ENCODE data around the gene UNC50. TPM values are rescaled to one million over a fixed set of nuclear protein-coding genes. Genes with fewer than 3 reads are reported as not detected.

The UNC50 gene
- total RNA-seq, 1 donor from 2014 or later, result 30.2 TPM

- no peak for DNase-seq (ENCODE audit: low read depth in 2 of 2)
These were observed 55.9 kb downstream of the UNC50 start for GRCh38 chr2:98664323-98664722.

GRCh38 chr2:98665677-98666076, 57.3 kb downstream of the UNC50 start:
- no peak for DNase-seq (ENCODE audit: low read depth in 2 of 2)

Other genes starting within 250 kb of the UNC50 start
- gene INPP4A, start 163.7 kb upstream of the UNC50 start, total RNA-seq, result 21.8 and 40.0 TPM in 2 replicates
- gene COA5, start 77 bp upstream of the UNC50 start, total RNA-seq, result 17.2 and 18.0 TPM in 2 replicates
- 6.2 and 9.4 TPM in 2 replicates for gene MGAT4A, start 122.5 kb downstream of the UNC50 start, total RNA-seq